ENCODE data around the gene TNFSF13B. TPM values are rescaled to one million over a fixed set of nuclear protein-coding genes. Genes with fewer than 3 reads are reported as not detected.

TNFSF13B gene
- total and polyA plus RNA-seq, 2 of the 8 experiments (the other 6 are each of a cell fraction or from before 2014, with no cell fraction given): not detected

DNA sequence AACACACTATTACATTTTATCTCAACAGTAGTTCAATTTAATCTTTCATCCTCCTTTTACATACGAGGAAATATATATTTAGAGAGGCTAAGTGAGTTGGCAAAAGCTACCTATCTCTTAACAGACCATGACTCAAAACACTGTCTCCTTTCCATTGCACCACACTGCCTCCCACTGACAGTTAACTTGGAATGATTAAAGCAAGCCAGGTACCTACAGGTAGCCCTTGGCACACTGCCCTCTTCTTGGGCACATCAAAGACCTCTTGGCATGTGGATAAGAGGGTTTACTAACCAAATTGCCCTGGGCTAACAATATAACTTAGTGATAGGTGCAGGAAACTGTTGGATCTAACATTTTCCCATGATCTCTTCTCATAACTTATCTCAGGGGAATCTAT is 49.5 kb upstream of the TNFSF13B start:
- no peaks in the 10 kb centered on the region for H3K9me3 ChIP-seq (ENCODE audit: insufficient read depth in 2 of 2, low read depth in 1 of 2, low read length in 1 of 2)
- H3K9ac ChIP-seq (replicated peaks in 1 of 4; ENCODE audit: extremely low read depth in 1 of 4, low read depth in 3 of 4, low read length in 3 of 4): no peak overlapping the region
- no peaks in the 10 kb centered on the region; the same call in 1 of the 2 replicates for H3K79me1 ChIP-seq (ENCODE audit: low read depth, low read length)
- ChIA-PET CTCF (ENCODE audit: partially characterized antibody) (interaction anchor here (0.7 to 1.1 kb wide), 2 partner anchors 44 to 389 kb away, joined by 3 read pairs; no protein-coding TSS in a partner anchor), POLR2A (ENCODE audit: partially characterized antibody) (interaction anchor here (0.7 kb wide), 1 partner anchor 42 kb away, joined by 3 read pairs; no protein-coding TSS in a partner anchor)
- no peak overlapping the region for H2BK120ac ChIP-seq (replicated peaks; ENCODE audit: low read depth, low read length)
- no peak overlapping the region for H4K8ac ChIP-seq (ENCODE audit: extremely low read depth, insufficient read depth, low read length)
- no peak overlapping the region for H2BK12ac ChIP-seq (ENCODE audit: low read depth, low read length)
- no peak for FAIRE-seq
- H3K27me3 ChIP-seq (replicated peaks in 1 of 4; ENCODE audit: control insufficient read depth in 3 of 4, extremely low read depth in 1 of 4, insufficient read depth in 3 of 4, low read length in 3 of 4): no peaks in the 10 kb centered on the region
- H3K56ac ChIP-seq (replicated peaks; ENCODE audit: insufficient read length, low read depth, low read length): no peak overlapping the region
- no peaks in the 10 kb centered on the region for H3K23me2 ChIP-seq (ENCODE audit: low read depth, low read length)
- H3K18ac ChIP-seq (ENCODE audit: extremely low read depth, low read length): no peak overlapping the region
- H2BK5ac ChIP-seq (ENCODE audit: low read depth, low read length): no peak overlapping the region
- no peak overlapping the region for H3K4ac ChIP-seq (replicated peaks; ENCODE audit: insufficient read length, low read depth, low read length)
- H3K14ac ChIP-seq (ENCODE audit: insufficient read length): no peak overlapping the region
- no peaks in the 10 kb centered on the region for H3K36me3 ChIP-seq (ENCODE audit: control insufficient read depth in 2 of 4, insufficient read depth in 4 of 4, low read length in 3 of 4)
- H4K91ac ChIP-seq (replicated peaks; ENCODE audit: insufficient read length, low read length): no peak overlapping the region
- no peak overlapping the region for H3K27ac ChIP-seq (ENCODE audit: low read depth, low read length)
- TF ChIP-seq RAD21 (IDR thresholded peaks at IDR 0.05 in 1 of 2, conservative IDR thresholded peaks at IDR 0.05 in 1 of 2; ENCODE audit: low read depth in 2 of 2, low read length in 2 of 2) (peak in 1 of 2 experiments; percentile 22; a peak in 1 of 4 replicates), SAP30 (IDR thresholded peaks at IDR 0.05; ENCODE audit: insufficient read depth, insufficient replicate concordance, low read length) (no peak), EZH2 (IDR thresholded peaks at IDR 0.05; ENCODE audit: low read depth, low read length, severe bottlenecking) (no peak), RXRA (IDR thresholded peaks at IDR 0.05; ENCODE audit: insufficient read depth, low read depth, low read length) (no peak), TCF12 (IDR thresholded peaks at IDR 0.05; ENCODE audit: low read depth, low read length) (no peak), TAF1 (IDR thresholded peaks at IDR 0.05; ENCODE audit: low read depth, low read length) (no peak), JUND (IDR thresholded peaks at IDR 0.05; ENCODE audit: low read length) (no peak)
- TF ChIP-seq, protein P1, sequence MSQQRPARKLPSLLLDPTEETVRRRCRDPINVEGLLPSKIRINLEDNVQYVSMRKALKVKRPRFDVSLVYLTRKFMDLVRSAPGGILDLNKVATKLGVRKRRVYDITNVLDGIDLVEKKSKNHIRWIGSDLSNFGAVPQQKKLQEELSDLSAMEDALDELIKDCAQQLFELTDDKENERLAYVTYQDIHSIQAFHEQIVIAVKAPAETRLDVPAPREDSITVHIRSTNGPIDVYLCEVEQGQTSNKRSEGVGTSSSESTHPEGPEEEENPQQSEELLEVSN (IDR thresholded peaks at IDR 0.05): no peak
- no peaks in the 10 kb centered on the region; a peak in 3 of 7 replicates for H3K4me1 ChIP-seq (replicated peaks in 1 of 4; ENCODE audit: control insufficient read depth in 3 of 4, insufficient read depth in 4 of 4, low read length in 3 of 4)
- no peak overlapping the region for H4K5ac ChIP-seq (ENCODE audit: insufficient read length, low read depth, low read length)
- no peak overlapping the region for H3K23ac ChIP-seq (ENCODE audit: insufficient read length)
- H2BK15ac ChIP-seq (ENCODE audit: low read length): no peak overlapping the region
- WGBS, 2 experiments (ENCODE audit: extremely low coverage in 1 of 2, insufficient coverage in 1 of 2, insufficient read length in 1 of 2, insufficient replicate concordance in 2 of 2, low coverage in 1 of 2, low lambda C conversion rate in 2 of 2, missing lambda C conversion rate in 1 of 2): 83% methylated on average over 1 of the region's 1 CpG; no CpG with 5 or more reads in 1 of the 2 experiments
- H3K79me2 ChIP-seq (ENCODE audit: control insufficient read depth in 1 of 2, insufficient read depth in 2 of 2, low read length in 2 of 2): peaks cover 3 to 61% of the 10 kb centered on the region in 2 experiments; a peak in 3 of 4 replicates
- no peak overlapping the region for H2AK5ac ChIP-seq (ENCODE audit: low read depth, low read length)
- H3K4me2 ChIP-seq (ENCODE audit: insufficient read depth in 1 of 2, low read depth in 2 of 2, low read length in 2 of 2): no peak overlapping the region; a peak in 1 of 4 replicates
- no peak overlapping the region for H2BK20ac ChIP-seq (ENCODE audit: low read length)
- peaks cover 2 to 5% of the 10 kb centered on the region in 2 experiments for H4K20me1 ChIP-seq (replicated peaks in 1 of 2; ENCODE audit: control insufficient read depth in 1 of 2, insufficient read depth in 2 of 2, low read length in 2 of 2)
- H3K4me3 ChIP-seq (ENCODE audit: extremely low read depth in 1 of 4, insufficient read depth in 2 of 4, low read depth in 3 of 4, low read length in 4 of 4): no peak overlapping the region
- no peak overlapping the region for H2AFZ ChIP-seq (ENCODE audit: low read length)
- no peak for DNase-seq (ENCODE audit: low read depth in 1 of 2, low spot score in 2 of 2)

Measured in H1 (cell line).